Activated CD8-positive, alpha-beta memory T cell treated with anti-CD3 and anti-CD28 coated beads for 48 hours (primary cell): Measurements from ENCODE around the gene TUBG2.
"Not testable (repeated sequence)": the region's sequence is repeated elsewhere in the genome, so short reads cannot be mapped to it uniquely, and the experiment has no call there.

Source experiments
- DNase-seq, 3 experiments: peaks; one replicate each; pipeline ENCODE4 v3.0.0-alpha.2; 2020; ENCODE audit warnings: low read depth in 2 of 3, low spot score in 2 of 3

Gene TUBG2

DNA sequence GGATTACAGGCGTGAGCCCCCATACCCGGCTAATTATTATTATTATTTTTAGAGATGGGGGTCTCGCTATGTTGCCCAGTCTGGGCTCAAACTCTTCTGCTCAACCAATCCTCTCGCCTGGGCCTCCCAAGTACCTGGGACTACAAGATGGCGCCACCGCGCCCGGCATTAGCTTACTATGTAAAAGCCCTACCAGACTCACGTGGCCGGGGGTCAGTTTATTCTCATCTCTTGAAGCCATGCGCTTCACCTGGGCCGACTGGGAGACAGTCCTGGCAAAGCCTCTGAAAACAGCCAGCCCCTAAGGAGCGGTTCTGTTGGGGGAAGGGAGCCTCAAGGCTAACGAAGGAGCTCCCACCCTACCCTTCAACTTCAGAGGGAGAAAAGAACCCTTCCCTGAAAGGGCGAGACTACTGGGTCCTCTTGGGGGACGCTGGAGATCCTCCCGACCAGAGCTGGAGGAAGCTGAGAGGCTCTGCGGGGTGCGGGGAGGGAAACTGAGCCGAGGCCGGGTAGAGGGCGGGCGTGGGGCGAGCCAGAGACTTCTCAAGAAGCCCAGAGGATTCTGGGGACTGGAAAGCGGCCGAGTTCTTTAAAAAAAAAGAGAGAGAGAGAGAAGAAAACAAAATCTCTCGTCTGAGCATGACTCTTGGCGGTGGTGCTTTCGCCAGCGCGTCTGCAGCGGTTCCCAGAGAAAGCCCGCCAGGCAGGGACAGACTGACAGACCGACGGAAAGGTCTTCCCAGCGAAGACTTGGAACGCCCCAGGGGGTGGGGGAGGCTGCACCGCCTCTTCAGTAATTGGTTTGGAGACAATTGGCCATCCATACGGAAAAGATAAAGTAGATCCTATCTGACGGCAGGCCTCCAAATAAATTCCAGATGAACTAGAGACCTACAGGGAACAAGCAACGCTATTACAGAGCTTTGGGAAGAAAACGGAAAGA lies 5.6 kb upstream of the TUBG2 start:
- DNase-seq, result no peak

DNA sequence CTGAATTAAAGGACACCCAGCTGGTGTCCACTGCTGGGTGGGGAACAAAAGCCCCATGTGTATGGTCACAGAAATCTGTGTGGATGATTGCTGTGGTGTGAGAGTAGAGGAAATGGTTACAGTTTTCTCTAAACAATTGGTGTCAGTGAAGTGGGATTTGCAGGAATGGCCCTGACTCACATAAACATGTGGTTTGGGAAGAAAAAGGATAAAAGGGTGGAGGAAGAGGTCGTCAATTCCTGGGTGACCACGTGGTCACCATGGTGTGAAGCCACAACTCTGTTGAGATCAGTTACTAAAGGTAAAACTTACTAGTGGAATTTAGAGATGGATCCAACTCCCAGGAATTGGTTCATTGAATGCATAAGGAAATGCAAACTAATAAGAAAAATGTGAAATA lies 3.6 kb upstream of the TUBG2 start:
- DNase-seq, result no peak

DNA sequence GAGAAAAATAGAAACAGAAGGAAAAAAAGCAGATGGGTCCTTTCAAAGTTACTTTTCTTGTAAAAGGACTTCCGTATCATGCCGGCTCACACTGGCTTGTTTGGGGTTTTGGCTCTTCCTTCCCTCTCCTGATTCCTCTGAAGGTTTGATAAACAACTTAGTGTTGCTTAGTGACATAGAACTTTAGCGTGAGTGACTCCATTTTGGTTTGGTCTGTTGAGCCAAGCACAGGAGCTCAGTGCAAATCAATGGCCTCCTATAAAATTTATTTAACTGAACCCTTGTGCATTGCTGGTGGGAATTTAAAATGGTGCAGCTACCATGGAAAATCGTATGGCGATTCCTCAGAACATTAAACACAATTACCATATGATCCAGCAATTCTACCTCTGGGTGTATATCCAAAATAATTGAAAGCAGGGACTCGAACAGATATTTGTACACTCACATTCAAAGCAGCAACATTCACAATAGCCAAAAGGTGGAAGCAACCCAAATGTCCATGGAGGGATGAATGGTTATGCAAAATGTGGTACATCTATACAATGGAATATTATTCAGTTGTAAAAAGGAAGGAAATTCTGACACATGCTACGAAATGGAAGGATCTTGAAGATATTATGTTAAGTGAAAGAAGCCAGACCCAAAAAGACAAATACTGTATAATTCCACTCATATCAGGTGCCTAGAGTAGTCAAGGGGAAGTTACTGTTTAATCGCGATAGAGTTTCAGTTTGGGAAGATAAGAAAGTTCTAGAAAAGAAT lies 1.1 kb upstream of the TUBG2 start:
- DNase-seq, result no peak

DNA sequence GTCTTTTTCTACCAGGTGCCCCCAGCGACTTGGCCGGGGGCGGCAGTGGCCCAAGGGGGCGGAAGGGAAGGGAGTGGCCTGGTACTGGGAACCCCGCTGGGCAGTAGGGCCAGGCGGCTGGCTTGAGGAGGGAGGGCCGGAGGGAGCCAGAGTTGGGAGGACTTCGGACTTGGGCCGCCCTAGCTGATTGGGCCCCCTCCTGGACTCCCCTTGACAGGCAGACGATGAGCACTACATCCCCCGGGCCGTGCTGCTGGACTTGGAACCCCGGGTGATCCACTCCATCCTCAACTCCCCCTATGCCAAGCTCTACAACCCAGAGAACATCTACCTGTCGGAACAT lies 819 bp downstream of the TUBG2 start:
- DNase-seq, result not testable (repeated sequence)

DNA sequence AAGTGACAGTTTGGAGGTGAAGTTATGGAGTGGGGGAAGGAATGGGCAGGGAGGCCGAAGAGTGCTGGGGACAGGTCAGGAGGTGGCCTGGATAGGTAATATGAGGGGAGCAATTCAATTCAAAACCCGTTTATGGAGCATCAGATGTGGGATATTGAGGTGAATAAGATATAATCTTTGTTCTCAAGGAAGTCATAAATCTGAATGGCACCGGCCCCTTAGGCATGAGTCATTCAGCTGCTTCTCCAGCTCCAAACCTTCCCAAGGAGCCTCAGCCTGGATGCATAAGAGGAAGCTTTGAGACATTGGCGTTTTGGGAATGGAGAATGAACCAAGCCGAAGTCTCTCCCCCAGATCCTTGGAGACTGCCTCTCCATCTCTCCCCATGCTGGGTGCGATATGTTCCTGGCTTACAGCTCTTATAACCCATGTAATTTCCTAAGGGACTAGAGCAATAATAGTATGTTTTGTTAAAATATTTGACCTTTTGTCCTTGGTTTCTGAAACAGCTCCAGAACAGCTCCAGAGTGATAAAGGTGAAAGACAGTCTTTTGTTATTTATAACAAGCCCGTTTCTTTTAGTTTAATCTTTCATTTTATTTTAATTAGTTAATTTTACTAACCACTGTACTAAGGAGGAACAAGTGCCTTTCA lies 1.7 kb downstream of the TUBG2 start:
- DNase-seq, result no peak

DNA sequence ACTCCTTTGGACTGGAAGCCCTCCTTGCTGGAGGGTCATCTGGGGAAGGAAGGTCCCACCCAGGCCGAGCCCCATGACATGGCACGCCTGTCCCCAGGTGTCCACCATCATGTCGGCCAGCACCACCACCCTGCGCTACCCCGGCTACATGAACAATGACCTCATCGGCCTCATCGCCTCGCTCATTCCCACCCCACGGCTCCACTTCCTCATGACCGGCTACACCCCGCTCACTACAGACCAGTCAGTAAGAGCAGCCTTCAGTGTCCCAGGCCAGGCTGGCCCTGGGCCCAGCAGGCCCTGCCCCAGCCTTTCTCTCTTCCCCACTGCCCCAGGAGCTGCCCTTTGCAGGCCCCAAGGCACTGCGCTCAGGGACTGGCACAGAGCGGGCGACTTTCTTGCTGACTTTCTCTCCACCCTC lies 6.5 kb downstream of the TUBG2 start:
- no peak for DNase-seq

DNA sequence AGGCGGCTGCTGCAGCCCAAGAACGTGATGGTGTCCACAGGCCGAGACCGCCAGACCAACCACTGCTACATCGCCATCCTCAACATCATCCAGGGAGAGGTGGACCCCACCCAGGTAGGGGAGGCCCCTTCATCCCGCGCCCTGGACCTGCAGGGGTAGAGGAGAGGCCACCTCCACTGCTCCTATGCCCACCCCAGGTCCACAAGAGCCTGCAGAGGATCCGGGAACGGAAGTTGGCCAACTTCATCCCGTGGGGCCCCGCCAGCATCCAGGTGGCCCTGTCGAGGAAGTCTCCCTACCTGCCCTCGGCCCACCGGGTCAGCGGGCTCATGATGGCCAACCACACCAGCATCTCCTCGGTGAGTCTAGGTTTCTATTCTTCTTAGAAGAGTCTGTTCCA lies 7.0 kb downstream of the TUBG2 start:
- not testable (repeated sequence) for DNase-seq

DNA sequence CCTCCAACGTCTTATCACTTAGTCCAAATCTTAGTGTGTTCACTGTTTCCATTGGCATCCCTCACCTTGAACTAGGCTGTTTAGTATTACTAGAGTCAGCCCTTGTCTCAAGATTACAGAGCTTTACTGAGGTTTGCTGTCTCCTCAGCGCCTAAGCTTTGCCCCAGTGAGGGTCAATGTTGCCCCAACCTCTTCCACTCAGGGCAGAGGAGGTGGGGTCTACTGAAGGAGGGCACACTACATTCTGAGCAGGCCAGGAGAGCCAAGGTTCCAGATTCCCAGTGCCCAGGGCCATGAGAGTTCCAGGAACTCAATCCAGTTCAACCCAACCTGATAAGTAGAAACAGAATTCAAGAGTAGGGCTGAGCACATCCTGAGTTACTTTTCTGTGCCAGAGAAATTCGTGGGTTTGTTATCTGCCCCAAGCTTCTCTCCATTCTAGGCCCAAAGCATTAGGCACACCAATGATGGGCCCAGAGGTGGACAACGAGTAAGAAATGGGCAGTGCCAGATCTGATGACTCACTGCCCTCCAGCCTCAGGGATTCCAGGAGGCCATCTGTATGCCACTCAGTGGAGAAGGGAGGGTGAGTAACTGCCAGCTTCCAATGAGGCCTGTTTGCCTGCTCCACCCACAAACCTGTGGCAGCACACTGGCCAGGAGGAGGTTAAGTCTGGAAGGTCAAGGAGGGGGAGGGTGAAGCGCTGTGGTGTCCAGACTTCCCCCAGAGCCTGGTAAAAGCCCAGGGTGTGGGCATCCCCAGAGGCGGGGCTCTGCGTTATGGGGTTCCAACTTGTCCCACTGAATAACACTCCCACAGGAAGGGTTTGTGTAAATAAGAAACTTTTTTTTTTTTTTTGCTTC lies 8.2 kb downstream of the TUBG2 start:
- no peak for DNase-seq

DNA sequence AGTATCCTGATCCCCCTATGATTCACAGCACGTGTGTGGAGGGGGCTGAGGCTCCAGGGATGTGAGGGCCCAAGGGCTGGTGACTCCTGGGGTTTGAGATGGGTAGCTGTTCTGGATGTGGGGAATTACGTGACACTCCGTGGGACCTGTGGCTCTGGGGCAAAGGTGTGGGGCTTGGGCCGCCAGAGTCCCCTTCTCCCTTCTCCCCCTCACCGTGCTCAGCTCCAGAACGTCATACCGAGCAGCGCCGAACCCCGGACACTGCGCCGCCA lies 10.6 kb downstream of the TUBG2 start:
- DNase-seq, result no peak

DNA sequence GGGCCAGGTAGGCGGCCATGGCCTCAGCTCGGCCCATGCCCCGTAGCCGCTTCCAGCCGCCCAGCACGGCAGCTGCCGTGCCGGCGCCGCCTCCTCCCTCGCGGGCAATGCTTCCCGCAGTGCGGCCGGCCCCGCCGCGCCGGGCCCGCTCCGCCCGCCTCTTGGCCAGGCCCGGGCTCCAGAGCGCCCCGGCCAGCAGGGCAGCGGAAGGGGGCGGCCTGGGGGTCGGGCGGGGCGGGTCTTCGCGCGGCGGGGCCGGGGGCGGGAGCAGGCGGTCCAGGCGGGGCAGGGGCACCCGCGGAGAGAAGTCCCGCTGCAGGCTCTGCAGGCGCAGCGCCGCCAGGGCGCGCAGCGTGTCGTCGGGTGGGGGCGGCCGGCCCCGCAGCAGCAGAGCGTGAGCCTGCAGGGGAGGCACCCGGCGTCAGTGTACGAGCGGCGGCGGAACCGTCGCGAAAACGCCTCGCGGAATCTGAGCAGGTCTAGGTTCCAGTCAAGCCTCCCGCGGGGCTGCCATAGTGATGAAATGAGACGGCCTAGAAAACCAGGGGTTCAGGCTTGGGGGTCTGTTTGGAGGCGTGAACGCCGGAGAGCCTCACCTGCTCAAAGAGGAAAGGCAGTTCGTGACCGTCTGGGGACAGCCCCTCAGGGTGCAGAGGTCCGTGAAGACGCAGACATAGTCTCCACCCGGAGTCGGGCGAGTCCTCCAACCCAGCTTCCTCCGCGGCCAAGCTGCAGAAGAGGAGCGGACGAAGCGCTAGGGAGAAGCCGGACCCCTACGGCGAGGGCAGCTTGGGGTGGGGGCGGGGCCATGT lies 11.1 kb downstream of the TUBG2 start:
- no peak for DNase-seq

DNA sequence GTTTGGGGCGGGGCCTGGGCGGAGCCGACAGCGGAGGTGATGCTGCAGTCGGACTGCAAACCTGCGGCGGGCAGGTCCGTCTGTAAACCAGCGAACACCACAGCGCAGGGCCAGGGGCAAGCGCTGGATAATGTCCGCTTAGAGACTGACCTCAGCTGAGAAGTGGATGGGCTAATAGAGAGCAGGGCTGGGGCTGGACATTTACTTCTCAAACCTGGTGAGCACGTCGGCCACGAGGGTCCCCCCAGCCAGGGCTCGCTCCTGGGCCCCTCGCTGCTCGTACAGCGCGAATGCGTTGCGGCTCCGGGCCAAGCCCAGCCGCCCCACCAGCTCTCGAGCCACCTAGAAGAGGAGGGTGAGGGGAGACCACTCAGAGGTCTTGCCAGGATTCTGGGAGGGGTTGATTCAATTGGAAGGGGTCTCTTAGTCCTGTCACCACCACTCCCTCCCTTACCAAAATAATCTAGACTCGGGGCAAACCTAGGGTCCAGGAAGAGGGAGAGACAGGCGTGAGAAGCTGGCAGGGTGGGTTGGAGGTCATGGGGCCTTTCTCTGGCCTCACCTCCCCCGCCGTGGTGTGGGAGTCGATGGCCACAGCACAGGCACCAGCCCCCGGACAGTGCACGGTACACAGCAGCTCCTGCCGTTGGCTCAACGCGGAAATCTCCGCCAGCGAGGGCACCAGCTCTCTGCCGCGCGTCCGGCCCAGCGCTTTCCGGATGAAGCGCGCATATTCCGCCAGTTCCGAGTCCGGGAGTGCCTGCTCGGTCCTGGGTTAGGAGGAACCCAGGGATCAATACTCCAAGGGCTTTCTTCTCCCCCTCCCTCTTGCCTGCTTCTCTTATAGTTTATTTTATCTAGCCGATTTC lies 11.9 kb downstream of the TUBG2 start:
- DNase-seq, result no peak

DNA sequence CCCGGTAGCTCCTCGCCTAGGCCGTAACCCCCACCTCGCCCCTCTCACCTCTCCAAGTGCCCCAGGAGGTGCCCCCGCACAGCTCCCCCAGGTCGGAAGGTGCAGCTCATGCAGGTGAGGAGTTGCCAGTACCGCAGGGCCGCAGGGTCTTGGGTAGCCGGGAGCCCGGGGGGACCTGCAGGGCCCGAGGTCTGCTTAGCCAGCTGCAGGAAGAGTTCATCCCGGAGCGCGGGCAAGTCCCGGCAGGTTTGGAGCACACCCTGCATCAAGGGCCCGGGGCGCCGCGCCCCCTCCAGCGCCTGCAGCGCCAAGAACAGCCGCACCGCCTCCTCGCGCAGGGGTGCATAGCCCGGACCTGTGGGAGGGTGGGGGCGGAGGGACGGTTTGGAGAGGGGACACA lies 13.0 kb downstream of the TUBG2 start:
- no peak for DNase-seq

DNA sequence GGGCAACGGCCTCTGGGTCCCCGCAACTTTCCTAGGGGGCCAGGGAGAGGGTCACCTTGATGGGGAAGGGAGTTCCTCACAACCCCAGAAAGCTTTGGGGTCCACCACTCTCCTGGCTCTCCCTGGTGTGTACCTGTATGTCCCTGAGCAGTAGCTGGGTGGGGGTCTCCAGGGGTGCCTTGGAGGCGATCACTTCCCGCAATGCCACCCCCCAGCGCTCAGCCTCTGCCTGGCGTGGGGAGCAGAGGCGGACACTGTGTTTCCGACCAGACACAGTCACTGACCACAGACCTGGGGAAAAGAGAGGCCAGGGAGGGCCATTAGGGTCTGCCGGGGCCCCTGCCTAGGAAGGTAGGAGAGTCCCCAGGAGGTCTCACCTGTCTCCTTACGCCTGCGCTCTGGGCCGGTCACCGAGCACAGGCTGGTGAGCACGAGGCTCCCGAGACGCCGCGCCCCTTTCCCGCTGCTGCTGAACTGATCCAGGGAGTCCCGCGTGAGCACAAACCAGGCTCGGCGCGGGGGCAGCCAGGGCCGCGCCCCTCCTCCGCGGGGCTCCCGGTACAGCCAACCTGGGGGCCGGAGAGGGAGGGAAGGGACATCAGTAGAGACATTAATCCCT lies 14.3 kb downstream of the TUBG2 start:
- DNase-seq, result no peak

DNA sequence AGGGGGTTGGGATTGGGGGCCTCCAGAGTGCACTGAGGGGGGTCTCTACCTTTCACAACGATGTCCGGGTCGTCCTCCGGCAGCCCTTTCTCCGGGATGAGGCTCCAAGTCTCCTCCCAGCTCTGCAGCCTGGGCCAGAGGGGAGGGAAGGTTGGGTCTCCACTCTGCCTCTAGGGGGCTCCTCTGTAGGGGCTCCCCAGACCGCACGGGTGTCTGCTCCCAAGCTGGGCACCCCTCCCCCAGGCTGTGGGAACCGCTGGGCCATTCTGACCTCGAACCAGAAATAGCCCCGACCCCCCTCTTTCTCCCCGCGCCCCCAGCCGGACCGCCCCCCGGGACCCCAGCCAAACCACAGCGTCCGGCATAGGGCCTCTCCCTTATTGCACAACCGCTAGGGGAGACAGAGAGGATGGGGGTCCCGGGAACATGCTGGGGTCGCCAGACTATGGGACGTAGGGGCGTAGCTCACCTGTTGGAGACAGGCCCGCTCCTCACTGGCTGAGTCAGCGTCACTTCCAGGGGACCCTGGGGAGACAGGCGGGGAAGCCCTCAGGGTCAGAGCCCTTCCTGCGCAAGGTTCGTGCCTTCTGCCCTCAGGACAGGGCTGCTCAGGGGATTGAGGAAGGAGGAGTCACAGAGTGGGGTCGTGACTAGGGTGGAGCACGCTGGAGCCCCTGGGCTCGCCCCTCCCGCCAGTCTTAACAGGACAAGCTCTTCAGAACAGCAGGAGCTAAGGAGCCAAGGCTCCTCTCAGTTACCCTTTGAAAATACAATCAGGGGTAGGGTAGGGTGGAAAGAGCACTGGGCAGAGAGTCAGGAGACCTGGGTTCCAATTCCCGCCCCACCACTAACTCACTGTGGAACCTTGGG lies 15.0 kb downstream of the TUBG2 start:
- DNase-seq, result no peak

DNA sequence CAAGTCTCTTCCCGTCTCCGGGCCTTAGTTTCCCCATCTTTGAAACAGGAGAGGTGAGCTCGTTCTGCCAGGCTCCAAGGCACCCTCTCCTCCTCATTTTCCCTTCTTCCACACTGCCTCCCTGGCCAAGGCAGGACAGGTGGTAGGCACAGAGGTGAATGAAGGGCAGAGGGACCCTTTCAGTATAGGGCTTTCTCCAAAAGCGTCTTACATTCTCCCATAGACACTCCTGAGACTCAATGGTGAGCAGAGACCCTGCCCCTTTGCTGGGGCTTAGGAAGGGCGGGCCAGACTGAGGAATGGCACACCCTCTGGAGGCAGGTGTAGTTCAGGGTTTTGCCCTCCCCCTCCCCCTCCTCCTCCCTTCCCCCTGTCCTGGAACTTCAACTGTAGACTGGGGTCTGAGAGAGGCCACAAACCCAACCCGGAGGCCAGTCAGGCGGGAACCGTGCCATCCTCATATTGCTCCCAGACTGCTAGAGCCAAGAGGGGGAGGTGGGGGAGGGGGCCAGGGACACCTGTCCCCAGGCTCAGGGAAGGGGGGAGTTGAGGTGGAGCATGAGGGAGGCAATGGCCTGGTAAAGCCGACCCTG lies 15.8 kb downstream of the TUBG2 start:
- DNase-seq, result no peak

DNA sequence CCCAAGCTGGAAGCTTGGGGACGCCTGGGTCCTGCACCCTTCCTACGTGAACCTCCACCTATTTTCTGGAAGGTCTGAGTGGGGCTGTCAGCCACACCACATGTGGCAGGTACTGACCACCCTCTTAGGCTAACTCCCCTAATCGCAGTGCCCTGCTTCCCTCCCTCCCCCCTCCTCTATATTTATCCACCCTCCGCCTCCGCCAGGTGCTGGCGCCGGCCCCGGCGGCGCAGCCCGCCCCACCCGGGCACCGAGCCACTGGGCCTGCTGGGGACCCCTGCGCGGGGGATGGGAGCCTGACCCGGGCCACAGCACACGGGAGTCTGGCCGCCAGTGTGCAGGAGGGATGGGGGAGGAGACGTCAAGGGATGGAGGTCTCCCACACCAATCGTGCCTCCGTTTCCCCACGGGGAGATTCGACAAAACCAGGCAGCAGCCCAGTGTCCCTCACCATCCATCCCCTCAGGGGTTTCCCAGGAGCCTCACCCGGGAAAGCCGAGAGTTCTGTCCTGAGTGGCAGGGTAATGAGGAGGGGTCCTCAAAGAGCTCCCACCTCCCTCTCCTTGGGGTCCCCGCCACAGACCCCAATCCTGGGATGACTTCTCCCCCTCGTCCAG lies 16.4 kb downstream of the TUBG2 start:
- no peak for DNase-seq

DNA sequence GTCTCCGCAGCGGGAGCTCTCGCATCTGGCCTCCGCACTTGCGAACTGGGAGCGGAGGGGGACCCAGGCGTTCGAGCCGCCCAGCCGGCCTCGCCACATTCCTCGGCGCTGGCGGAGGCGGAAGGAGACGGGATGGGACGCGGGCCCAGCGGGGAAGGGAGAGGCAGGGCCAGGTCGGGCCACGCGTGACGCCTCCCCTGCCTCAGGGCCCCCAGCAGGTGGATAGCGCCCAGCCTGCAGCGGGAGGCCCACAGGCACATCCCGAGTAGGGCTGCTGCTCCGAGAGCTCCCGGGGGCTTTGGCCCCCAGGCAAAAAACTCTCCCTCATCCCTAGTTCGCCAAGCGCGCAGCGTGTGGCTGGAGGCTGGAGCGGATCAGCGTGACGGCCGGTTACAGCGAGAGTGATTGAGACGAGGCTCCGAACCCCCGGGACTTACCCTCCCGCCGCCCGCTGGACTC lies 16.9 kb downstream of the TUBG2 start:
- no peak for DNase-seq
